Activated CD4-positive, alpha-beta T cell treated with anti-CD3 and anti-CD28 coated beads for 36 hours (primary cell): ENCODE measurements around the gene MACROD2. TPM values are rescaled to one million over a fixed set of nuclear protein-coding genes. Genes with fewer than 3 reads are reported as not detected.

Source experiments
- ATAC-seq: fragments of 200-7000 bp; cut with Tn5 transposase; one replicate; pipeline ENCODE4 v1.10.0; 2021; ENCODE audit warnings: mild to moderate bottlenecking, moderate library complexity
- CTCF ChIA-PET: fragments of 350-600 bp; sonication (Branson Sonifier 250); formaldehyde crosslinking; loops from one replicate; lab custom pipeline; 2021; ENCODE audit warnings: antibody characterized with exemption; lab: Charles Lee
- POLR2A ChIA-PET: fragments of 350-600 bp; sonication (Branson Sonifier 250); formaldehyde crosslinking; loops from one replicate; lab custom pipeline; 2021; ENCODE audit warnings: antibody characterized with exemption, inconsistent platforms; lab: Charles Lee
- DNase-seq: peaks from one replicate; pipeline ENCODE4 v3.0.0-alpha.2; 2020
- H3K27ac Mint-ChIP-seq: one replicate; pipeline ENCODE4 v1.8.0; 2021; ENCODE audit warnings: mixed read lengths
- H3K27me3 Mint-ChIP-seq: one replicate; pipeline ENCODE4 v1.8.0; 2021; ENCODE audit warnings: mixed read lengths
- H3K36me3 Mint-ChIP-seq: one replicate; pipeline ENCODE4 v1.8.0; 2021; ENCODE audit warnings: low read depth, mixed read lengths
- H3K4me1 Mint-ChIP-seq: one replicate; pipeline ENCODE4 v1.8.0; 2021; ENCODE audit warnings: mixed read lengths
- H3K4me3 Mint-ChIP-seq: one replicate; pipeline ENCODE4 v1.8.0; 2021; ENCODE audit warnings: mild to moderate bottlenecking, moderate library complexity, mixed read lengths
- H3K9me3 Mint-ChIP-seq: one replicate; pipeline ENCODE4 v1.8.0; 2021; ENCODE audit warnings: low read depth, mixed read lengths
- intact Hi-C, 2 experiments: fragments of 100-400 bp; cut with DNase I in 1 of 2; cut with micrococcal nuclease in 1 of 2; formaldehyde crosslinking; loops; one replicate each; pipeline versions ENCODE4 v1.14.2 to v1.15.1; 2022 to 2024; cut with DNase I, micrococcal nuclease
- total RNA-seq, 2 experiments: library from RNA; stranded (reverse); gene quantifications; one replicate each; pipeline ENCODE4 v1.2.3, GENCODE V29; 2021

MACROD2 gene
- total RNA-seq, 2 experiments from 2014 or later = not detected

GRCh38 chr20:14947536-14947935 is 952.2 kb downstream of the MACROD2 start:
- Mint-ChIP-seq H3K36me3 (no peaks in the 10 kb centered on the region), H3K4me3 (no peak overlapping the region), H3K27ac (no peak overlapping the region), H3K4me1 (no peaks in the 10 kb centered on the region), H3K9me3 (peaks cover 2% of the 10 kb centered on the region), H3K27me3 (no peaks in the 10 kb centered on the region)
- DNase-seq (no peak), ATAC-seq (no peak)
- POLR2A ChIA-PET = no interaction called here
- intact Hi-C loops = no loop called here
- CTCF ChIA-PET = no interaction called here

GRCh38 chr20:14947946-14948345 is 952.6 kb downstream of the MACROD2 start:
- Mint-ChIP-seq H3K4me3 (no peak overlapping the region), H3K27me3 (no peaks in the 10 kb centered on the region), H3K4me1 (no peaks in the 10 kb centered on the region), H3K9me3 (peaks cover 2% of the 10 kb centered on the region), H3K36me3 (no peaks in the 10 kb centered on the region), H3K27ac (no peak overlapping the region)
- intact Hi-C loops = no loop called here
- CTCF ChIA-PET = no interaction called here
- POLR2A ChIA-PET = no interaction called here
- no peak for DNase-seq
- ATAC-seq = no peak

GRCh38 chr20:14948416-14948815 is 953.1 kb downstream of the MACROD2 start:
- Mint-ChIP-seq H3K27ac (no peak overlapping the region), H3K36me3 (no peaks in the 10 kb centered on the region), H3K9me3 (peaks cover 2% of the 10 kb centered on the region), H3K27me3 (no peaks in the 10 kb centered on the region), H3K4me3 (no peak overlapping the region), H3K4me1 (no peaks in the 10 kb centered on the region)
- ATAC-seq = no peak
- intact Hi-C loops = no loop called here
- DNase-seq = no peak
- ChIA-PET CTCF (no interaction called here), POLR2A (no interaction called here)

- no peaks in the 10 kb centered on the region for H3K36me3 Mint-ChIP-seq
- H3K4me1 Mint-ChIP-seq = no peaks in the 10 kb centered on the region
- ATAC-seq (no peak), DNase-seq (no peak)
- no peak overlapping the region for H3K27ac Mint-ChIP-seq
- H3K27me3 Mint-ChIP-seq = no peaks in the 10 kb centered on the region
- intact Hi-C loops = no loop called here
- no peak overlapping the region for H3K4me3 Mint-ChIP-seq
- ChIA-PET CTCF (interaction anchor here (0.6 kb wide), 1 partner anchor 67 kb away, joined by 3 read pairs; no protein-coding TSS in a partner anchor), POLR2A (no interaction called here)
- H3K9me3 Mint-ChIP-seq = peaks cover 3% of the 10 kb centered on the region
These were observed 955.3 kb downstream of the MACROD2 start for GRCh38 chr20:14950633-14951032.

GRCh38 chr20:14951105-14951504 is 955.8 kb downstream of the MACROD2 start:
- peak; percentile 16 for ATAC-seq

GRCh38 chr20:14951707-14952418 is 956.5 kb downstream of the MACROD2 start:
- no peak for DNase-seq
- CTCF ChIA-PET = no interaction called here
- Mint-ChIP-seq H3K36me3 (no peaks in the 10 kb centered on the region), H3K4me1 (no peaks in the 10 kb centered on the region), H3K27ac (no peak overlapping the region), H3K9me3 (peaks cover 3% of the 10 kb centered on the region), H3K27me3 (no peaks in the 10 kb centered on the region), H3K4me3 (no peak overlapping the region)
- POLR2A ChIA-PET = no interaction called here
- ATAC-seq = no peak
- intact Hi-C loops = no loop called here

More at GRCh38 chr20:14951105-14951504, 955.8 kb downstream of the MACROD2 start:
- H3K4me3 Mint-ChIP-seq = no peak overlapping the region
- ChIA-PET CTCF (interaction anchor here (0.6 kb wide), 1 partner anchor 67 kb away, joined by 3 read pairs; no protein-coding TSS in a partner anchor), POLR2A (no interaction called here)
- peaks cover 3% of the 10 kb centered on the region for H3K9me3 Mint-ChIP-seq
- intact Hi-C loops = no loop called here
- H3K27ac Mint-ChIP-seq = no peak overlapping the region
- no peak for DNase-seq
- H3K4me1 Mint-ChIP-seq = no peaks in the 10 kb centered on the region
- no peaks in the 10 kb centered on the region for H3K27me3 Mint-ChIP-seq
- no peaks in the 10 kb centered on the region for H3K36me3 Mint-ChIP-seq

GRCh38 chr20:14953736-14954135 is 958.4 kb downstream of the MACROD2 start:
- no peak overlapping the region for H3K27ac Mint-ChIP-seq
- CTCF ChIA-PET = no interaction called here
- peak; percentile 57 for ATAC-seq
- POLR2A ChIA-PET = no interaction called here
- H3K36me3 Mint-ChIP-seq = no peaks in the 10 kb centered on the region
- intact Hi-C loops = no loop called here
- H3K4me3 Mint-ChIP-seq = no peak overlapping the region
- no peak for DNase-seq
- no peaks in the 10 kb centered on the region for H3K4me1 Mint-ChIP-seq
- H3K9me3 Mint-ChIP-seq = peaks cover 3% of the 10 kb centered on the region
- no peaks in the 10 kb centered on the region for H3K27me3 Mint-ChIP-seq

- Mint-ChIP-seq H3K27ac (no peak overlapping the region), H3K9me3 (peaks cover 3% of the 10 kb centered on the region), H3K27me3 (no peaks in the 10 kb centered on the region), H3K4me3 (no peak overlapping the region), H3K36me3 (no peaks in the 10 kb centered on the region), H3K4me1 (no peaks in the 10 kb centered on the region)
- ATAC-seq (peak; percentile 58), DNase-seq (peak; percentile 17)
- POLR2A ChIA-PET = no interaction called here
- CTCF ChIA-PET = no interaction called here
- intact Hi-C loops = no loop called here
These were observed 960.1 kb downstream of the MACROD2 start for GRCh38 chr20:14955399-14955798.

GRCh38 chr20:14956026-14956425 is 960.7 kb downstream of the MACROD2 start:
- Mint-ChIP-seq H3K4me1 (no peaks in the 10 kb centered on the region), H3K9me3 (peaks cover 3% of the 10 kb centered on the region), H3K36me3 (no peaks in the 10 kb centered on the region), H3K27me3 (no peaks in the 10 kb centered on the region), H3K4me3 (no peak overlapping the region), H3K27ac (no peak overlapping the region)
- ATAC-seq = no peak
- POLR2A ChIA-PET = no interaction called here
- intact Hi-C loops = no loop called here
- DNase-seq = no peak
- CTCF ChIA-PET = interaction anchor here (0.6 kb wide), 1 partner anchor 1163 kb away, joined by 3 read pairs; no protein-coding TSS in a partner anchor

- intact Hi-C loops = no loop called here
- no peak overlapping the region for H3K4me3 Mint-ChIP-seq
- CTCF ChIA-PET = no interaction called here
- no peak overlapping the region for H3K27ac Mint-ChIP-seq
- no peaks in the 10 kb centered on the region for H3K36me3 Mint-ChIP-seq
- no peaks in the 10 kb centered on the region for H3K4me1 Mint-ChIP-seq
- H3K27me3 Mint-ChIP-seq = no peaks in the 10 kb centered on the region
- DNase-seq = no peak
- no peak for ATAC-seq
- POLR2A ChIA-PET = no interaction called here
- peaks cover 3% of the 10 kb centered on the region for H3K9me3 Mint-ChIP-seq
These were observed 961.2 kb downstream of the MACROD2 start for GRCh38 chr20:14956538-14956937.

GRCh38 chr20:14957402-14957801 is 962.1 kb downstream of the MACROD2 start:
- ATAC-seq = no peak
- H3K4me1 Mint-ChIP-seq = no peaks in the 10 kb centered on the region
- H3K36me3 Mint-ChIP-seq = no peaks in the 10 kb centered on the region
- H3K4me3 Mint-ChIP-seq = no peak overlapping the region
- intact Hi-C loops = no loop called here
- DNase-seq = no peak
- peaks cover 3% of the 10 kb centered on the region for H3K9me3 Mint-ChIP-seq
- H3K27me3 Mint-ChIP-seq = no peaks in the 10 kb centered on the region
- ChIA-PET POLR2A (no interaction called here), CTCF (no interaction called here)
- no peak overlapping the region for H3K27ac Mint-ChIP-seq

GRCh38 chr20:14958626-14959025 is 963.3 kb downstream of the MACROD2 start:
- Mint-ChIP-seq H3K4me3 (no peak overlapping the region), H3K27me3 (no peaks in the 10 kb centered on the region), H3K27ac (no peak overlapping the region), H3K9me3 (peaks cover 3% of the 10 kb centered on the region), H3K4me1 (no peaks in the 10 kb centered on the region), H3K36me3 (no peaks in the 10 kb centered on the region)
- POLR2A ChIA-PET = no interaction called here
- intact Hi-C loops = no loop called here
- DNase-seq (no peak), ATAC-seq (no peak)
- CTCF ChIA-PET = no interaction called here
